Neuronal stem cell (in vitro differentiated cells): ENCODE results near the gene KCNE3.

ENCODE experiments used
- DNase-seq: peaks from one replicate; pipeline ENCODE4 v3.0.0-alpha.2; 2013; ENCODE audit warnings: low spot score
- H2AFZ ChIP-seq: one replicate; pipeline ENCODE4 v1.6.1; 2013; ENCODE audit warnings: mild to moderate bottlenecking, low read length, inconsistent platforms
- H2AK5ac ChIP-seq: 2 replicates; pipeline ENCODE4 v1.6.1; 2013; ENCODE audit warnings: low read depth, mild to moderate bottlenecking, inconsistent platforms, low read length, moderate library complexity, mixed read lengths
- H2BK120ac ChIP-seq: 2 replicates; pipeline ENCODE4 v1.6.1; 2013; ENCODE audit warnings: low read depth, mild to moderate bottlenecking, inconsistent platforms, low read length, moderate library complexity, mixed read lengths
- H2BK12ac ChIP-seq: one replicate; pipeline ENCODE4 v1.6.1; 2013; ENCODE audit warnings: low read length, inconsistent platforms
- H2BK15ac ChIP-seq: 2 replicates; pipeline ENCODE4 v1.6.1; 2013; ENCODE audit warnings: mild to moderate bottlenecking, low read length, inconsistent platforms, mixed read lengths
- H2BK5ac ChIP-seq: one replicate; pipeline ENCODE4 v1.6.1; 2013; ENCODE audit warnings: inconsistent platforms, mild to moderate bottlenecking, low read length, moderate library complexity
- H3K14ac ChIP-seq: one replicate; pipeline ENCODE4 v1.6.1; 2013; ENCODE audit warnings: low read length, inconsistent platforms
- H3K18ac ChIP-seq: 2 replicates; pipeline ENCODE4 v1.6.1; 2013; ENCODE audit warnings: low read length, inconsistent platforms
- H3K23ac ChIP-seq: 2 replicates; pipeline ENCODE4 v1.6.1; 2013; ENCODE audit warnings: low read depth, mild to moderate bottlenecking, mixed read lengths, low read length, inconsistent platforms; ENCODE audit not compliant: poor library complexity
- H3K27ac ChIP-seq: replicated peaks from 3 replicates; pipeline ENCODE4 v1.5.1; 2013; ENCODE audit warnings: low read length, inconsistent platforms
- H3K27me3 ChIP-seq, 3 experiments: 2 replicates each; pipeline ENCODE4 v1.6.1; 2013; ENCODE audit warnings: low read length in 3 of 3, mild to moderate bottlenecking in 2 of 3, inconsistent platforms in 1 of 3, low read depth in 1 of 3, mixed read lengths in 1 of 3, moderate library complexity in 1 of 3; ENCODE audit not compliant: control insufficient read depth in 3 of 3, insufficient read depth in 3 of 3
- H3K36me3 ChIP-seq, 2 donors: replicated peaks in 1 of 2; 2 replicates each; pipeline ENCODE4 v1.6.1; 2013; ENCODE audit warnings: low read length in 2 of 2; ENCODE audit not compliant: control insufficient read depth in 2 of 2, insufficient read depth in 2 of 2
- H3K4ac ChIP-seq: 2 replicates; pipeline ENCODE4 v1.6.1; 2013; ENCODE audit warnings: inconsistent platforms, mild to moderate bottlenecking, low read length, moderate library complexity
- H3K4me1 ChIP-seq, 2 donors: 1 replicate in 1 of 2; 2 replicates in 1 of 2; pipeline ENCODE4 v1.6.1; 2013; ENCODE audit warnings: low read length in 2 of 2, low read depth in 1 of 2; ENCODE audit not compliant: control insufficient read depth in 2 of 2, insufficient read depth in 1 of 2
- H3K4me2 ChIP-seq: one replicate; pipeline ENCODE4 v1.6.1; 2013; ENCODE audit warnings: mild to moderate bottlenecking, low read length, inconsistent platforms; ENCODE audit not compliant: insufficient read depth, poor library complexity, severe bottlenecking
- H3K4me3 ChIP-seq, 2 donors: 2 replicates each; pipeline ENCODE4 v1.5.1; 2013; ENCODE audit warnings: low read length in 2 of 2, mild to moderate bottlenecking in 2 of 2, inconsistent platforms in 1 of 2, moderate library complexity in 1 of 2
- H3K79me1 ChIP-seq: one replicate; pipeline ENCODE4 v1.6.1; 2013; ENCODE audit warnings: low read depth, mild to moderate bottlenecking, inconsistent platforms, low read length, moderate library complexity
- H3K9ac ChIP-seq: one replicate; pipeline ENCODE4 v1.6.1; 2013; ENCODE audit warnings: mild to moderate bottlenecking, low read depth, low read length, inconsistent platforms; ENCODE audit not compliant: poor library complexity
- H3K9me3 ChIP-seq, 2 donors: replicated peaks in 1 of 2; 2 replicates each; pipeline versions ENCODE3 to v1.6.1; 2013; ENCODE audit warnings: low read length in 2 of 2, mild to moderate bottlenecking in 2 of 2, inconsistent platforms in 1 of 2, low read depth in 1 of 2, mixed read lengths in 1 of 2, moderate library complexity in 1 of 2; ENCODE audit not compliant: control insufficient read depth in 2 of 2, insufficient read depth in 1 of 2
- H4K8ac ChIP-seq: one replicate; pipeline ENCODE4 v1.6.1; 2013; ENCODE audit warnings: low read depth, mild to moderate bottlenecking, inconsistent platforms, low read length, moderate library complexity
- H4K91ac ChIP-seq: one replicate; pipeline ENCODE4 v1.6.1; 2013; ENCODE audit warnings: low read length, low read depth, mild to moderate bottlenecking, inconsistent platforms; ENCODE audit not compliant: poor library complexity
- WGBS, 2 donors: extraction: QIAGEN DNeasy Blood & Tissue Kit; methylation state at CpG; one replicate each; pipeline ENCODE4 v1.1.7; 2013; ENCODE audit warnings: missing lambda C conversion rate in 2 of 2, mixed read lengths in 1 of 2; ENCODE audit not compliant: insufficient read length in 2 of 2, insufficient replicate concordance in 1 of 2; ENCODE audit errors: extremely low coverage in 2 of 2; 5-methylcytosine and 5-hydroxymethylcytosine counted together

Gene KCNE3

DNA sequence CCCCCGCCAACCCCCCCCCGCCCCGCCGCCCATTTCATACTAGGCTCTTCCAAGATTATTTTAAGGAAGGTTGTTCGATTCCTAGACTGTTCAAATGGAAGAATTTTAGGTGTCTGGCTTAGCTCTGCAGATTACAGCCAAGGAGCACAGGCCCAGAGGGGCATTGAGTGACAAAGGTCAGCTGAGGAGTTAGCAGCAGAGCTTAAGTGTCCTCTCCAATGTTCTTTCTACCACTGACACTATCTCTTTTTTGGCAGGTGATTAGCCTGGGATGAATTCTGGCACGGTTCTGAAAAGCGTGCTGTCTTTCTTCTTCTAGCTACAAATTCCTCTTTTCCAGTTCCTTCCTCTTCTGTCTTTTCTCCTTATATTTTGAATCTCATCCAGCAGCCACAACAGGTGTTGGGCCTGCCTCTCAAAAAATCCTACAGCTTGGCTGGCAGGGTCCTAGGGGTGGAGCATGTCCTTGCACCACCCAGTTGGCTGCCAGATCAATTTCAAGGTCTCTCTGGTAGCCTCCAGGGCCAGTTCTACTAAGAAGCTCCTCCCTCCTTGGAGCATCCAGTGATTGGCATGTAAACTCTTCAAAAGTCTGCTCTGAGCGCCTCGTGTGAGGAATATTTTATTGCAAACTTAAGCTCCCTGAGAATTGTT, 23.0 kb downstream of the KCNE3 start:
- H2AFZ ChIP-seq: no peak overlapping the region
- no peak overlapping the region for H2BK120ac ChIP-seq
- no peak overlapping the region for H2BK15ac ChIP-seq
- H3K23ac ChIP-seq: no peak overlapping the region
- H3K4ac ChIP-seq: no peak overlapping the region
- H3K9ac ChIP-seq: no peak overlapping the region
- H3K9me3 ChIP-seq: no peaks in the 10 kb centered on the region
- H3K27me3 ChIP-seq: peaks cover 0 to 7% (median 0%) of the 10 kb centered on the region in 3 experiments
- no peak overlapping the region for H2AK5ac ChIP-seq
- no peak overlapping the region for H4K91ac ChIP-seq
- H2BK5ac ChIP-seq: no peak overlapping the region
- no CpG with 5 or more reads among the region's 9 CpGs for WGBS, 2 donors
- no peaks in the 10 kb centered on the region for H3K36me3 ChIP-seq
- H2BK12ac ChIP-seq: no peak overlapping the region
- peaks cover 0 to 2% of the 10 kb centered on the region in 2 donors for H3K4me1 ChIP-seq
- no peak for DNase-seq
- H3K27ac ChIP-seq: no peak overlapping the region
- H4K8ac ChIP-seq: no peak overlapping the region
- H3K18ac ChIP-seq: no peak overlapping the region
- no peak overlapping the region for H3K4me2 ChIP-seq
- H3K79me1 ChIP-seq: no peaks in the 10 kb centered on the region
- H3K14ac ChIP-seq: no peak overlapping the region
- H3K4me3 ChIP-seq: no peak overlapping the region

- WGBS, 2 donors: no CpG with 5 or more reads among the region's 8 CpGs
- Histone ChIP-seq H2BK12ac (no peak overlapping the region), H3K36me3 (no peaks in the 10 kb centered on the region), H2BK120ac (no peak overlapping the region), H3K4me2 (no peak overlapping the region), H3K27ac (no peak overlapping the region), H4K8ac (no peak overlapping the region), H2BK5ac (no peak overlapping the region), H4K91ac (no peak overlapping the region), H3K79me1 (no peaks in the 10 kb centered on the region), H2AFZ (peak overlapping the region; percentile 68), H3K9ac (no peak overlapping the region), H2BK15ac (no peak overlapping the region), H3K9me3 (no peaks in the 10 kb centered on the region), H3K27me3 (peaks cover 0 to 7% (median 0%) of the 10 kb centered on the region in 3 experiments), H3K14ac (no peak overlapping the region), H3K4ac (no peak overlapping the region), H3K18ac (no peak overlapping the region), H3K4me1 (peaks cover 0 to 2% of the 10 kb centered on the region in 2 donors), H3K4me3 (no peak overlapping the region), H2AK5ac (no peak overlapping the region), H3K23ac (no peak overlapping the region)
- DNase-seq: no peak
Observed at GRCh38 chr11:74443071-74443864, 24.1 kb downstream of the KCNE3 start.

- H3K4me2 ChIP-seq: no peak overlapping the region
- H4K91ac ChIP-seq: no peak overlapping the region
- no peak overlapping the region for H2BK120ac ChIP-seq
- no peak overlapping the region for H3K18ac ChIP-seq
- H3K4me1 ChIP-seq: peaks cover 0 to 2% of the 10 kb centered on the region in 2 donors
- H2BK5ac ChIP-seq: no peak overlapping the region
- no peak overlapping the region for H3K23ac ChIP-seq
- H2AFZ ChIP-seq: no peak overlapping the region
- no peak for DNase-seq
- no peaks in the 10 kb centered on the region for H3K9me3 ChIP-seq
- H3K79me1 ChIP-seq: no peaks in the 10 kb centered on the region
- no peak overlapping the region for H3K27ac ChIP-seq
- WGBS, 2 donors: no CpG with 5 or more reads among the region's 3 CpGs
- H3K9ac ChIP-seq: no peak overlapping the region
- H4K8ac ChIP-seq: no peak overlapping the region
- H2BK12ac ChIP-seq: no peak overlapping the region
- no peak overlapping the region for H2AK5ac ChIP-seq
- no peaks in the 10 kb centered on the region for H3K36me3 ChIP-seq
- H3K14ac ChIP-seq: no peak overlapping the region
- no peak overlapping the region for H3K4ac ChIP-seq
- H3K27me3 ChIP-seq: peaks cover 0 to 7% (median 0%) of the 10 kb centered on the region in 3 experiments
- no peak overlapping the region for H3K4me3 ChIP-seq
- H2BK15ac ChIP-seq: no peak overlapping the region
Observed at GRCh38 chr11:74442636-74443035, 24.7 kb downstream of the KCNE3 start.

DNA sequence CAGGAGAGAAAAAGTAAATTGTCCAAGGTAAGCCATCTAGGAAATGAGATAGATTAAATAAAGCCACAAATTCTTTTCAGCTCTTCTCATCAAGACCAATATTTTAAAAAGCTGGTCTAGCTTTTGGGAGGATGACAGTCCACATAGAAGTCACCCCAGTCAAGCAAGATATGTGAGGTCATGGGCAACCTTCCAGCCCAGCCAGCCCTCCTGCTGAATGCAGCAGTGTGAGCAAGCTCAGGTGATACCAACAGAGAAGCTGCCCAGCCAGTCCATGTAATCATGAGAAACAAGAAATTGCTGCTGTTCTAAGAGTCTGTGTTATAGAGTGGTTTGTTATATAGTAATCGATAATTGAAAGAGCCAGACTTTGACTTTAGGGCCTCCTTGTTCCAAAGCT, 28.7 kb downstream of the KCNE3 start:
- Histone ChIP-seq H3K4ac (no peak overlapping the region), H3K4me2 (no peak overlapping the region), H3K27me3 (peaks cover 0 to 5% (median 0%) of the 10 kb centered on the region in 3 experiments), H3K9me3 (no peaks in the 10 kb centered on the region), H3K9ac (peak overlapping the region; percentile 60), H3K4me3 (no peak overlapping the region), H2AK5ac (no peak overlapping the region), H3K36me3 (no peaks in the 10 kb centered on the region), H2BK15ac (no peak overlapping the region), H2AFZ (no peak overlapping the region), H4K91ac (no peak overlapping the region), H2BK12ac (no peak overlapping the region), H2BK5ac (no peak overlapping the region), H3K23ac (no peak overlapping the region), H4K8ac (no peak overlapping the region), H3K79me1 (no peaks in the 10 kb centered on the region), H2BK120ac (no peak overlapping the region), H3K27ac (no peak overlapping the region), H3K14ac (no peak overlapping the region), H3K4me1 (peaks cover 0 to 2% of the 10 kb centered on the region in 2 donors), H3K18ac (no peak overlapping the region)
- DNase-seq: no peak
- no CpG with 5 or more reads among the region's 1 CpG for WGBS, 2 donors
